Measurements from ENCODE around the gene ACAD11.
A peak's percentile ranks its signal among the peaks of the same experiment; 100 is the strongest.

The ACAD11 gene

DNA sequence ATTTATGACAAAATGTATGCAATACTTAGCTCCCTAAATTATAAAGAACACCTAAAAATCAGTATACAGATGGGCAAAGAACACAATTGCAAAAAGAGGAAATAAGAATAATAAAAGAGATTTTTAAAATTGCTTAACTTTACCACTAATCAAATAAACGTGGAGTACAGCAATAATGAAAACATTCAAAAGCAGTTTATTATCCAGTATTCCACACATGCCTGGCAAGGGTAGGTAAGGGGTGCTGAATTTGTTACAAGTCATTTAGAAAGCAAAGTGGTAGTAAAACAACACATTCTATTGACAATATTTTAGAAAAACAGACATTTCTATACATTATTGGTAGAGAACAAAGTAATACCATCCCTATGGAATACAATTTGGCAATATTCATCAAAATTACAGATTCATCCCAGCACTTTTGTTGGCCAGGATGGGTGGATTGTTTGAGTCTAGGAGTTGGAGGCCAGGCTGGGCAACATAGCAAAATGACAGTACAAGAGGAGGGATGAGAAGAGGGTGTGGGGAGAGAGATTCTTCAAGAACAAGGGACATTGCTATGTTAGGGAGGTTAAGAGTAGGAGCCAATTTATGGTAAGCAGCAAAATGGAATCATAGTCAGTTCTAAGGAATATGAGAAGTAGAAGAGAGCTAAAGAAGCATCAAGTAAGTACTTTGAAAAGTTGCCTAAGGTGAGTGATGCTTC is 66.2 kb downstream of the ACAD11 start:
- in situ Hi-C loops (cut with HindIII; ENCODE audit: low sequenced_read_pairs) = no loop called here
- TF ChIP-seq, protein P1, sequence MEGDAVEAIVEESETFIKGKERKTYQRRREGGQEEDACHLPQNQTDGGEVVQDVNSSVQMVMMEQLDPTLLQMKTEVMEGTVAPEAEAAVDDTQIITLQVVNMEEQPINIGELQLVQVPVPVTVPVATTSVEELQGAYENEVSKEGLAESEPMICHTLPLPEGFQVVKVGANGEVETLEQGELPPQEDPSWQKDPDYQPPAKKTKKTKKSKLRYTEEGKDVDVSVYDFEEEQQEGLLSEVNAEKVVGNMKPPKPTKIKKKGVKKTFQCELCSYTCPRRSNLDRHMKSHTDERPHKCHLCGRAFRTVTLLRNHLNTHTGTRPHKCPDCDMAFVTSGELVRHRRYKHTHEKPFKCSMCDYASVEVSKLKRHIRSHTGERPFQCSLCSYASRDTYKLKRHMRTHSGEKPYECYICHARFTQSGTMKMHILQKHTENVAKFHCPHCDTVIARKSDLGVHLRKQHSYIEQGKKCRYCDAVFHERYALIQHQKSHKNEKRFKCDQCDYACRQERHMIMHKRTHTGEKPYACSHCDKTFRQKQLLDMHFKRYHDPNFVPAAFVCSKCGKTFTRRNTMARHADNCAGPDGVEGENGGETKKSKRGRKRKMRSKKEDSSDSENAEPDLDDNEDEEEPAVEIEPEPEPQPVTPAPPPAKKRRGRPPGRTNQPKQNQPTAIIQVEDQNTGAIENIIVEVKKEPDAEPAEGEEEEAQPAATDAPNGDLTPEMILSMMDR (IDR thresholded peaks at IDR 0.05; ENCODE audit: low read depth, low read length) = no peak

DNA sequence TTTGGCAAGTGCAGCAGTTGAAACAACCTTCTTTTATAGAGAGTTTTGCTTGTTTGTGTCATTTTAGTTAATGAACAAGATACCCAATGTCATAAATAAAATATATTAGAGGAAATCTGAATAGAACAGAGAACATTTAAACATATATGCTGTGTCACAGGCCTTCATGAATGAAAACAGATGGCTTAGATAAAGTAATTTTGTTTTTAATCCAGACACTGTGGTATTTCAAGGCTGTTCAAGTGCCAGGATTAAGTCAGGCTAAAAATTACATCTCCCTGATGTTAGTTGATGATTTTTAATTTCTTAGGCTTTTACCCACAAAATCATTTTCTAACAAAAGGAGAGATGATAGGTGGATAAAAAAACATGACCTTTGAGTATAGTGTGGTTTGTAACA is 67.4 kb downstream of the ACAD11 start:
- TF ChIP-seq, protein P1 (IDR thresholded peaks at IDR 0.05; ENCODE audit: low read depth, low read length) = no peak
- no peak for DNase-seq (ENCODE audit: low read depth, low spot score)
- in situ Hi-C loops (cut with HindIII; ENCODE audit: low sequenced_read_pairs) = no loop called here
- no peak overlapping the region for H3K4me3 ChIP-seq (ENCODE audit: low read depth, low read length)

More for the DNA sequence above, 66.2 kb downstream of the ACAD11 start:
- no peak overlapping the region for H3K4me3 ChIP-seq (ENCODE audit: low read depth, low read length)
- DNase-seq (ENCODE audit: low read depth, low spot score) = peak; percentile 12

DNA sequence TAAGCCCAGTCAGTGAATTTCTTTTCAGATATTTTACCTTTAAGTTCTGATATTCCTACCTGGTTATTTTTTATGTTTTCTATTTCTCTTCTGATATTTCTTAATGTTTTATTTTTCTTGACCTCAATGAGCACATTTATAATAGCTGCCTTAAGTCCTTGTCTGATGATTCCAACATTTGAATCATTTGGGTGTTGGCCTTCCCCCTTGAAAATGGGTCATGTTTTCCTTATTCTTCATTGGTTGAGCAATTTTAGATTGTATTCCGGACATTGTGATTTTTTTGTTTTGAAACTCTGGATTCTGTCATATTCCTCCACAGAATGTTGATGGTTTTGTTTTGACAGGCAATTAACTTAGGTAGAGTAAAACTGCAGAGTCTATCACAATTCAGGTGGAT is 72.2 kb downstream of the ACAD11 start:
- in situ Hi-C loops (cut with HindIII; ENCODE audit: low sequenced_read_pairs) = no loop called here
- DNase-seq (ENCODE audit: low read depth, low spot score) = no peak
- no peak overlapping the region for H3K4me3 ChIP-seq (ENCODE audit: low read depth, low read length)
- TF ChIP-seq, protein P1 (IDR thresholded peaks at IDR 0.05; ENCODE audit: low read depth, low read length) = no peak

DNA sequence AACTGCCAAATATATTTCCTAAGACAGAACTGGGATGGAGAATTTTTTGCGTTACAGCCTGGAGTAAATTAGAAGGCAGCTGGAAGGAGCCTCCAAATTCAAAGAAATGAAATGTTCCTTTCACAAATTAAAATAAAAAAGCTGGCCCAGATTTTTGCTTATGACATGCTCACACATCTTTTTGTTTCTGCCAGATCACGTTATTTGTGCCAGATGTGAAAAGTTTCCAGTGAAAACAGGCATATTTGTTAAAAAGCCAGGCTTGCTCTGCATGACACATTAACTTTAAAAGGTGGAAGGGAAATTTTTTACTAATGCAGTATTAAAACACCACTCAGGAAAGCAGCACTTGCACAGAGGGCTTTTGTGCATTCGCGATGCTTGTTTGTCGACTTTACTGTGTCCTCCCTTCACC is 85.8 kb downstream of the ACAD11 start:
- no peak overlapping the region for H3K4me3 ChIP-seq (ENCODE audit: low read depth, low read length)
- TF ChIP-seq, protein P1 (IDR thresholded peaks at IDR 0.05; ENCODE audit: low read depth, low read length) = no peak
- no peak for DNase-seq (ENCODE audit: low read depth, low spot score)
- in situ Hi-C loops (cut with HindIII; ENCODE audit: low sequenced_read_pairs) = no loop called here

DNA sequence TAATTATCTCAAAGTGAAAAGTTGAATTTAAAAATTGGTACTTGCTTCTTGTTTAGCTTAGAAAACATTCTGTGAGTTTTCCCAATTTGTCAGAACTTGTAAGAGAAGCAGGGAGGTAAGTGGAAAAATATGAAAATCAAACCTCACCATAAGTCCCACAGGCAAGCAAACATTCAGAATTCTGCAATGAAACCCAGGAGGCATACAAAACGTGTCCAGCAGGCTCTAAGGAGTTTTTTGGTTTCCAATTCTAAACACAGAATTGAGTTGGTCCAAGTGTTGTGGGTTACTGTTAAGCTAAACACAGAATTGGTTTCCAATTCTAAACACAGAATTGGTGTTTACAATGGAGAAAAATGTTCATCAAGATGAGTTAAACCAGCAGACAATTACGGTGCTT is 89.6 kb downstream of the ACAD11 start:
- TF ChIP-seq, protein P1 (IDR thresholded peaks at IDR 0.05; ENCODE audit: low read depth, low read length) = no peak
- in situ Hi-C loops (cut with HindIII; ENCODE audit: low sequenced_read_pairs) = no loop called here
- H3K4me3 ChIP-seq (ENCODE audit: low read depth, low read length) = no peak overlapping the region
- DNase-seq (ENCODE audit: low read depth, low spot score) = no peak

DNA sequence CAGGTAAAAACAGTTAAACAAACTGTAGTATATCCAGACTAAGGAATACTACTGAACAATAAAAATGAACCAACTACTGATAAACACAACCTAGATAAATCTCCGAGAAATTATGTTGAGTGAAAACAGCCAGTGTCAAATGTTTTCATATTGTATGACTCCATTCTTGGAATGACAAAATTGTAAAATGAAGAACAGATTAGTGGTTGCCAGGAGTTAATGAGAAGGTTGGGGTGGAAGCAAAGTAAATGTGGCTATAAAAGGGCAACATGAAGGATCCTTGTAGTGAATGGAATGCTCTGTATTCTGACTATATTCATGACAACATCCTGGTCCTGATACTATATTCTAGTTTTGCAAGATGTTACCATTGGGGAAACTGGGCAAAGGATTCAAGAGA is 90.0 kb downstream of the ACAD11 start:
- in situ Hi-C loops (cut with HindIII; ENCODE audit: low sequenced_read_pairs) = no loop called here
- no peak for DNase-seq (ENCODE audit: low read depth, low spot score)
- TF ChIP-seq, protein P1 (IDR thresholded peaks at IDR 0.05; ENCODE audit: low read depth, low read length) = no peak
- no peak overlapping the region for H3K4me3 ChIP-seq (ENCODE audit: low read depth, low read length)
